Measurements from ENCODE around the gene SPEF1. TPM values are rescaled to one million over a fixed set of nuclear protein-coding genes. Genes with fewer than 3 reads are reported as not detected.

Gene SPEF1
- total RNA-seq, 2 donors from 2014 or later: 0.66 to 1.3 TPM

Other genes starting within 250 kb of the SPEF1 start
- gene GFRA4, start 118.0 kb downstream of the SPEF1 start, total RNA-seq: not detected
- 10 to 100 TPM; 11.2 to 29.0 TPM for gene ADAM33, start 99.4 kb downstream of the SPEF1 start, total RNA-seq
- 1 to 10 TPM; 2.1 to 5.9 TPM for gene SIGLEC1, start 68.8 kb downstream of the SPEF1 start, total RNA-seq
- 1 to 10 TPM; 3.3 to 4.4 TPM for gene HSPA12B, start 48.8 kb downstream of the SPEF1 start, total RNA-seq
- 10 to 100 TPM; 11.2 to 26.7 TPM for gene ADISSP, start 13.7 kb downstream of the SPEF1 start, total RNA-seq
- 10 to 100 TPM; 57.9 to 61.0 TPM for gene CENPB, start 5.3 kb upstream of the SPEF1 start, total RNA-seq
- gene CDC25B, start 14.9 kb upstream of the SPEF1 start, total RNA-seq: 10 to 100 TPM in 1 of 2 donors, 1 to 10 TPM in 1; 8.8 to 22.7 TPM
- 1 to 10 TPM; 4.9 to 5.3 TPM for gene AP5S1, start 39.1 kb upstream of the SPEF1 start, total RNA-seq
- 10 to 100 TPM; 21.5 to 24.4 TPM for gene MAVS, start 65.4 kb upstream of the SPEF1 start, total RNA-seq
- 10 to 100 TPM; 17.9 to 21.8 TPM for gene PANK2, start 107.9 kb upstream of the SPEF1 start, total RNA-seq
- 1 to 10 TPM; 3.6 to 6.0 TPM for gene RNF24, start 234.1 kb upstream of the SPEF1 start, total RNA-seq

Measured in body of pancreas (tissue), 2 donors.